ENCODE results near the gene PCDHB13.
"Not testable (repeated sequence)": the region's sequence is repeated elsewhere in the genome, so short reads cannot be mapped to it uniquely, and the experiment has no call there.

DNA sequence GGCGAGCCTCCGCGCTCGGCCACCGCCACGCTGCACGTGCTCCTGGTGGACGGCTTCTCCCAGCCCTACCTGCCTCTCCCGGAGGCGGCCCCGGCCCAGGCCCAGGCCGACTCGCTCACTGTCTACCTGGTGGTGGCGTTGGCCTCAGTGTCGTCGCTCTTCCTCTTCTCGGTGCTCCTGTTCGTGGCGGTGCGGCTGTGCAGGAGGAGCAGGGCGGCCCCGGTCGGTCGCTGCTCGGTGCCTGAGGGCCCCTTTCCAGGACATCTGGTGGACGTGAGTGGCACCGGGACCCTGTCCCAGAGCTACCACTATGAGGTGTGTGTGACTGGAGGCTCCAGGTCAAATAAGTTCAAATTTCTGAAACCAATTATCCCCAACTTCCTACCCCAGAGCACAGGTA is 2.9 kb upstream of the PCDHB13 start:
- TF ChIP-seq, protein P1, sequence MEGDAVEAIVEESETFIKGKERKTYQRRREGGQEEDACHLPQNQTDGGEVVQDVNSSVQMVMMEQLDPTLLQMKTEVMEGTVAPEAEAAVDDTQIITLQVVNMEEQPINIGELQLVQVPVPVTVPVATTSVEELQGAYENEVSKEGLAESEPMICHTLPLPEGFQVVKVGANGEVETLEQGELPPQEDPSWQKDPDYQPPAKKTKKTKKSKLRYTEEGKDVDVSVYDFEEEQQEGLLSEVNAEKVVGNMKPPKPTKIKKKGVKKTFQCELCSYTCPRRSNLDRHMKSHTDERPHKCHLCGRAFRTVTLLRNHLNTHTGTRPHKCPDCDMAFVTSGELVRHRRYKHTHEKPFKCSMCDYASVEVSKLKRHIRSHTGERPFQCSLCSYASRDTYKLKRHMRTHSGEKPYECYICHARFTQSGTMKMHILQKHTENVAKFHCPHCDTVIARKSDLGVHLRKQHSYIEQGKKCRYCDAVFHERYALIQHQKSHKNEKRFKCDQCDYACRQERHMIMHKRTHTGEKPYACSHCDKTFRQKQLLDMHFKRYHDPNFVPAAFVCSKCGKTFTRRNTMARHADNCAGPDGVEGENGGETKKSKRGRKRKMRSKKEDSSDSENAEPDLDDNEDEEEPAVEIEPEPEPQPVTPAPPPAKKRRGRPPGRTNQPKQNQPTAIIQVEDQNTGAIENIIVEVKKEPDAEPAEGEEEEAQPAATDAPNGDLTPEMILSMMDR (IDR thresholded peaks at IDR 0.05): not testable (repeated sequence)
- not testable (repeated sequence) for TF ChIP-seq POLR2AphosphoS5 (IDR thresholded peaks at IDR 0.05); POLR2A (IDR thresholded peaks at IDR 0.05; ENCODE audit: low read depth)

Measured in esophagus muscularis mucosa (tissue), 3 donors.